Glomerular endothelial cell (primary cell): Measurements from ENCODE around the gene YKT6. TPM values are rescaled to one million over a fixed set of nuclear protein-coding genes. Genes with fewer than 3 reads are reported as not detected.
"Not testable (repeated sequence)": the region's sequence is repeated elsewhere in the genome, so short reads cannot be mapped to it uniquely, and the experiment has no call there.

Experiments
- DNase-seq: peaks from one replicate; pipeline ENCODE4 v3.0.0-alpha.2; 2011; ENCODE audit warnings: low read depth, low spot score; ENCODE audit errors: extremely low read depth
- total RNA-seq: library from RNA; depleted of rRNA; stranded (reverse); fragments of >200 nt; gene quantifications from 2 replicates; pipeline ENCODE4 v1.2.3, GENCODE V29; 2015

The YKT6 gene
- total RNA-seq, 1 donor from 2014 or later: 110 TPM

- no peak for DNase-seq
These were observed 10.5 kb upstream of the YKT6 start for GRCh38 chr7:44189993-44190872.

GRCh38 chr7:44191171-44191570 lies 9.6 kb upstream of the YKT6 start:
- DNase-seq: no peak

GRCh38 chr7:44193011-44193802 lies 7.6 kb upstream of the YKT6 start:
- no peak for DNase-seq

- DNase-seq: no peak
These were observed 6.7 kb upstream of the YKT6 start for GRCh38 chr7:44194069-44194468.

GRCh38 chr7:44194562-44195145 lies 6.1 kb upstream of the YKT6 start:
- no peak for DNase-seq

GRCh38 chr7:44195889-44196288 lies 4.9 kb upstream of the YKT6 start:
- no peak for DNase-seq

- peak; percentile 14 for DNase-seq
These were observed 4.3 kb upstream of the YKT6 start for GRCh38 chr7:44196450-44196872.

GRCh38 chr7:44197474-44197873 lies 3.3 kb upstream of the YKT6 start:
- DNase-seq: no peak

GRCh38 chr7:44200163-44200562 lies 615 bp upstream of the YKT6 start:
- DNase-seq: not testable (repeated sequence)

GRCh38 chr7:44201813-44202212 lies 1.0 kb downstream of the YKT6 start:
- DNase-seq: no peak

GRCh38 chr7:44206008-44206407 lies 5.2 kb downstream of the YKT6 start:
- no peak for DNase-seq

- DNase-seq: no peak
These were observed 7.3 kb downstream of the YKT6 start for GRCh38 chr7:44208085-44208484.

- DNase-seq: no peak
These were observed 9.3 kb downstream of the YKT6 start for GRCh38 chr7:44210107-44210506.

- no peak for DNase-seq
These were observed 10.4 kb downstream of the YKT6 start for GRCh38 chr7:44211126-44211675.

- DNase-seq: no peak
These were observed 11.2 kb downstream of the YKT6 start for GRCh38 chr7:44212018-44212417.

- no peak for DNase-seq
These were observed 11.9 kb downstream of the YKT6 start for GRCh38 chr7:44212581-44213184.

GRCh38 chr7:44213206-44213876 lies 12.6 kb downstream of the YKT6 start:
- DNase-seq: no peak

GRCh38 chr7:44213877-44214388 lies 13.2 kb downstream of the YKT6 start:
- DNase-seq: no peak

GRCh38 chr7:44215531-44215930 lies 14.8 kb downstream of the YKT6 start:
- DNase-seq: no peak

GRCh38 chr7:44216019-44216418 lies 15.2 kb downstream of the YKT6 start:
- DNase-seq: no peak
